ENCODE measurements around the gene TECRL.

The TECRL gene

DNA sequence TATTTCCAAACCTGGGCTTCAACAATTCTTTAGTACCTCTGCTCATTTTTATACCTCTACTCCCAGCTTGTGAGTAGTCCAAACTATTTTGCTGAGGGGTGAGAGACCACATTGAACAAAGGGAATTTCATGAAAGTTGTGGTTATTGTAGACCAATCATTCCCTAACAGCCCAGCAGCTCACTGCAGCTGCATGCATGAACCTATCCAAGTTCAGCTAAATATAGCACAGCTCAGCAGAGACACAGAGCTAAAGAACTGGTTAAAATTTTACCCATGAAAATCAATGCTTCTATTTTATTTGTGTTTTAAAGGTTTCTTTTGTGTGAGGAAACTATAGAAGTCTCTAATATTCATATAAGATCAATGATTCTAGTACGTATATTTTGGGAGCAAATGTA is 82.7 kb downstream of the TECRL start:
- no peak for FAIRE-seq

DNA sequence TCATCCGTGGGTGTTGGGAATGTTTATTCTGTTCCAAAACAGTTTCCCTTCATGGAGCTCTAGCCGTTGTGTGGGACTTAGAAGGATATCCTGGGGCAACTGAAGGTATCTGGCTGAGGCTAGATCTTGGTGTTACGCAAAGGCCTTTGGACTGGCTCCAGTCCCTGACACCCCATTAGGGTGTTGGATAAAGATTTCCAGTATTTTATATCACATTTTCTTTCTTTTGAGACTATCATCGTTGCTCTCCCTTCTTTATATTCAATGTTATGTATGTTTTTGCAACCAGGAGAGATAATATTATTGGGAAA is 103.0 kb downstream of the TECRL start:
- FAIRE-seq, result no peak

DNA sequence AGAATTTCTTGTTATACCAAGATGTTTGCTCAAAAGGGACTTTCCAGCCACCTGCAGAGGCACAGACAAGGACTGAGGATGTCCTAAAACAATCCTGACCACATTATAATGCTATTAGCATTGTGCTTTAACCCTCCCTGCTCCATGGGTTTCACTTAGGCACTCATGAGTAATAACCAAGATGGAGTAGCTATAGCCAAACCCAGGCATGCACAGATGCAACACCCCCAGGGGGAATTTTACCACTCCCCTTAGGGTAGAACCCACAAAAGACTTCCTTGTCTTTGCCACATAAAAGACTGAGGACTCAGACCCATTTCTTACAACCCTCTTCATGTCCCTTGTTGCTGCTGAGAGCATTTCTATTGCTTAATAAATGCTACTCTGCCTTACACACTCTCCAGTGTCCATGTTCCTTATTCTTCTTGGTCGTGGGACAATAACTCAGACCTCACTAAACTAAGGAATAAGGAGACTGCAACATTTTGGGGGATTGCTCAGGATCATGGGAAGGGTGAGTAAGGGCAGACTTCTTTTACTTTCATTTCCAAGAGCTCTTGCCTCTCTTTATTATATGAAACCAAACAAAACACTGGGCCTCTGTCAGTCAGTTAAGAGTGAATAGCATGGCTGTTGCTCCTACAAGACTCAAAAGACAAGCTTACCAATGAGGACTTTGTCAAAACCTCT is 103.5 kb downstream of the TECRL start:
- FAIRE-seq, result no peak

GRCh38 chr4:64272432-64272831 is 136.8 kb downstream of the TECRL start:
- no peak for FAIRE-seq

DNA sequence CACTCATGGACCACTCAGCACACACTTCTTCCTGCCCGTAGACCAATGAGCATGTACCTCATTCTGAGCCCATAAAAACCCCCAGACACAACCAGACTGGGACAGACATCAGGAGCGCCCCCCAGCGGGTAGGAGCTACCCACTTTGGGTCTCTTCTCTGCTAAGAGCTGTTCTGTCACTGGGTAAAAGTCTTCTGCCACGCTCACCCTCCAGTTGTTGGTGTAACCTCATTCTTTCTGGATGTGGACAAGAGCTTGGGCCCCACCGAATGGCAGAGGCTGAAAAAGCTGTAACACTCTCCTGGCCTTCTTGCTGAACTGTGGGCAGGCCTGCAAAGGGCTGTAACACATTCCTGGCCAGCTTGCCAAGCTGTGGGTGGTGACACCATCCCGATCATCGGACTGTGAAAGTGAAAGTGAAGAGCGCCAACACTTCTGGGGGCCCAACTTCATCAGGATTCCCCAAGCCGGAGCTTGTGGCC is 137.6 kb downstream of the TECRL start:
- FAIRE-seq, result no peak

- FAIRE-seq, result no peak
These were observed 142.6 kb downstream of the TECRL start for GRCh38 chr4:64266669-64267068.

GRCh38 chr4:64266263-64266662 is 143.0 kb downstream of the TECRL start:
- no peak for FAIRE-seq

DNA sequence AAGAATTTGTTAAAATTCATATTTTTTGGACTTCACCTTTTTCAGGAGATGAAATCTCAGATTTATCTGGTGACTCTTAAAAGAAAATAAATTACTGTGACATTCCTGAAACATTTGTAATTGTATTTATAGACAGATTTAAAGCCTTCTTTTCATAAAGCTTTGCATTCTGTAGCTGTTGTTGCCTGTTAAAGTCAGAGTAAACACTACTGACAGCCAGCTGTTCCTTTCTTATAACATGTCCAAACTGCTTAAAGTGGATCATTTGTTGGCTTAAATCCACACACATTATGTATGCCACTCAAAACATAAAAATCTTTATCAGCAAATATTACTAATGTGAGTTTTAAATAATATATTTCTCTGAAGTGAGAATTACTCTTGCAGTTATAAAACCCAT is 157.5 kb downstream of the TECRL start:
- no peak for FAIRE-seq

GRCh38 chr4:64250488-64250887 is 158.8 kb downstream of the TECRL start:
- no peak for FAIRE-seq

GRCh38 chr4:64250061-64250460 is 159.2 kb downstream of the TECRL start:
- FAIRE-seq, result no peak

DNA sequence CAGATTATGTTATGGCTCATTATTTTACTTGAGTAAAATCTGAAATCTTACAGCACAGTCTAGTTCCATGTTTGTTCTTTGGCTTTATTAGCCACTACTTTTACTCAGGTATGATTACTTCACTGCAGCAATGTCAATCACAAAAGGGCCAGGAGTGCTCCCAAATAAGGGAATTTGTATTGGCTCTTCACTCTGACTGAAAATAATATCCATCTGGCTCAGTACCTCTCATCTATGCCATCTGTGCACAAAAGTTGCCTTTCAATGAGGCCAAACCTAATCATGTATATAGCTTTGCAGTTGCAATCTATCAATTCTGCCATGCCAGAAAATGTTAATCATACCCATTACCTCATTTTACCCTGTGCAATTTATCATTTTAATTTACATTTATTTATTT is 161.1 kb downstream of the TECRL start:
- FAIRE-seq, result no peak

GRCh38 chr4:64230709-64231310 is 178.4 kb downstream of the TECRL start:
- no peak for FAIRE-seq
